Neural progenitor cell (in vitro differentiated cells): ENCODE data around the gene CELF4.

Experiments
- EZH2phosphoT487 ChIP-seq: fragments of 200-600 bp; sonication (generic); IDR thresholded peaks from 2 replicates; pipeline ENCODE4 v1.6.1; 2017; ENCODE audit warnings: antibody characterized with exemption
- TF ChIP-seq, protein P1 (sequence below): fragments of 200-600 bp; sonication (generic); IDR thresholded peaks from 2 replicates; pipeline ENCODE4 v1.5.1; 2017; ENCODE audit warnings: antibody characterized with exemption, mild to moderate bottlenecking

GRCh38 chr18:37449618-37450017 lies 116.0 kb downstream of the CELF4 start:
- TF ChIP-seq, protein P1, sequence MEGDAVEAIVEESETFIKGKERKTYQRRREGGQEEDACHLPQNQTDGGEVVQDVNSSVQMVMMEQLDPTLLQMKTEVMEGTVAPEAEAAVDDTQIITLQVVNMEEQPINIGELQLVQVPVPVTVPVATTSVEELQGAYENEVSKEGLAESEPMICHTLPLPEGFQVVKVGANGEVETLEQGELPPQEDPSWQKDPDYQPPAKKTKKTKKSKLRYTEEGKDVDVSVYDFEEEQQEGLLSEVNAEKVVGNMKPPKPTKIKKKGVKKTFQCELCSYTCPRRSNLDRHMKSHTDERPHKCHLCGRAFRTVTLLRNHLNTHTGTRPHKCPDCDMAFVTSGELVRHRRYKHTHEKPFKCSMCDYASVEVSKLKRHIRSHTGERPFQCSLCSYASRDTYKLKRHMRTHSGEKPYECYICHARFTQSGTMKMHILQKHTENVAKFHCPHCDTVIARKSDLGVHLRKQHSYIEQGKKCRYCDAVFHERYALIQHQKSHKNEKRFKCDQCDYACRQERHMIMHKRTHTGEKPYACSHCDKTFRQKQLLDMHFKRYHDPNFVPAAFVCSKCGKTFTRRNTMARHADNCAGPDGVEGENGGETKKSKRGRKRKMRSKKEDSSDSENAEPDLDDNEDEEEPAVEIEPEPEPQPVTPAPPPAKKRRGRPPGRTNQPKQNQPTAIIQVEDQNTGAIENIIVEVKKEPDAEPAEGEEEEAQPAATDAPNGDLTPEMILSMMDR: no peak
- no peak for TF ChIP-seq EZH2phosphoT487
